NT2/D1 (cell line): Measurements from ENCODE around the gene FAF1.
"Not testable (repeated sequence)": the region's sequence is repeated elsewhere in the genome, so short reads cannot be mapped to it uniquely, and the experiment has no call there.

Experiments
- DNase-seq: peaks from one replicate; pipeline ENCODE4 v3.0.0-alpha.2; 2011; ENCODE audit warnings: low read depth, low spot score
- H3K27me3 ChIP-seq: 2 replicates; pipeline ENCODE4 v1.6.0; 2011; ENCODE audit warnings: mild to moderate bottlenecking; ENCODE audit not compliant: insufficient read length, insufficient read depth
- H3K36me3 ChIP-seq: 2 replicates; pipeline ENCODE4 v1.6.1; 2011; ENCODE audit warnings: mild to moderate bottlenecking, low read length, mixed read lengths; ENCODE audit not compliant: insufficient read depth, insufficient read length
- H3K4me1 ChIP-seq: 2 replicates; pipeline ENCODE4 v1.5.1; 2011; ENCODE audit not compliant: insufficient read depth, insufficient read length
- H3K4me3 ChIP-seq: 2 replicates; pipeline ENCODE4 v1.5.1; 2011; ENCODE audit warnings: low read depth; ENCODE audit not compliant: insufficient read length
- H3K9ac ChIP-seq: 2 replicates; pipeline ENCODE4 v1.6.0; 2011; ENCODE audit warnings: low read depth; ENCODE audit not compliant: insufficient read length
- H3K9me3 ChIP-seq: 2 replicates; pipeline ENCODE4 v1.5.1; 2011; ENCODE audit warnings: mild to moderate bottlenecking, low read length; ENCODE audit not compliant: insufficient read depth
- SUZ12 ChIP-seq: IDR thresholded peaks from 2 replicates; pipeline ENCODE4 v1.6.1; 2011; ENCODE audit not compliant: insufficient read length, insufficient read depth; ENCODE audit errors: extremely low read depth
- YY1 ChIP-seq: IDR thresholded peaks from 2 replicates; pipeline ENCODE4 v1.6.1; 2011; ENCODE audit not compliant: insufficient read length, insufficient read depth
- ZNF274 ChIP-seq: IDR thresholded peaks from 2 replicates; pipeline ENCODE4 v1.6.1; 2011; ENCODE audit warnings: mild to moderate bottlenecking, low read depth, low read length

The FAF1 gene

DNA sequence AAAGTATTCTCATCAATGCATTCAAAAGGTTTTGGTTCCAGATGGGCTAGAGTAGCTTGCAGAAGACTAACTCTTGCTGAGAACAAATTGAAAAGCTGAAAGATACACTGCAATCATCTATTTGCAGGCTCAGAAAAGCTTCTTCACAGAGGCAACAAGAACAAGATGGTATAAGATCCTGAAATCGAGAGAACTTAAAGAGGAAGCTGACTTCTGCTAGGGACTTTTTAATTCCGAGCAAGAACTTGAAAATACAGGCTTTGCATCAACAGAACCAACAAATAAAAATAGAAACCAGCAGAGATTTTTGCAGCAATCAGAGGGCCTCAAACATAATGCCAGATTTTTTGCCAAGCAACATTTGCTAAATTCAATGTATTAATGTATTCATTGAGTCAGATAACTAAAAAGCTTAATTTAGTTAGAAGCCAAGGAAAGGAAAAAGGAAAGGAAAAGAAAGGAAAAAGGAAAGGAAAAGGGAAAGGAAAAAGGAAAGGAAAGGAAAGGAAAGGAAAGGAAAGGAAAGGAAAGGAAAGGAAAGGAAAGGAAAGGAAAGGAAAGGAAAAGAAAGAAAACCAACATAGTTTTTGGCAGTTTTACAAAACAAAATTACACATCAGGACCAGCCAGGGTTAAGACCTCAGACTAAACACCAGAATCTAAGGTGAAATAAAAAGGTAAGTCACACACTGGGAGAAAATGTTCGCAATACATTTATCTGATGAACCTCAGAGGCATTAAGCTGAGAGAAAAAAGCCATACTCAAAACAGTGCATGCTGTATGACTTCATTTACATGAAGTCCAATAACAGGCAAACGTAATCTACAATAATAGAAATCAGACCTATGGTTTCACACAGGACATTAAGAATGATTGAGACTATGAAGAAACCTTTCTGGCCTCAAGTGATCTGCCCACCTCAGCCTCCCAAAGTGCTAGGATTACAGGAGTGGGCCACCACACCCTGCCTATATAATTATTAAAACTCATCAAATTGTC is 42.6 kb downstream of the FAF1 start:
- DNase-seq = no peak
- Histone ChIP-seq H3K4me1 (no peaks in the 10 kb centered on the region), H3K9me3 (no peaks in the 10 kb centered on the region), H3K9ac (no peak overlapping the region), H3K36me3 (no peaks in the 10 kb centered on the region), H3K27me3 (no peaks in the 10 kb centered on the region), H3K4me3 (no peak overlapping the region)
- TF ChIP-seq YY1 (no peak), ZNF274 (no peak), SUZ12 (no peak)

DNA sequence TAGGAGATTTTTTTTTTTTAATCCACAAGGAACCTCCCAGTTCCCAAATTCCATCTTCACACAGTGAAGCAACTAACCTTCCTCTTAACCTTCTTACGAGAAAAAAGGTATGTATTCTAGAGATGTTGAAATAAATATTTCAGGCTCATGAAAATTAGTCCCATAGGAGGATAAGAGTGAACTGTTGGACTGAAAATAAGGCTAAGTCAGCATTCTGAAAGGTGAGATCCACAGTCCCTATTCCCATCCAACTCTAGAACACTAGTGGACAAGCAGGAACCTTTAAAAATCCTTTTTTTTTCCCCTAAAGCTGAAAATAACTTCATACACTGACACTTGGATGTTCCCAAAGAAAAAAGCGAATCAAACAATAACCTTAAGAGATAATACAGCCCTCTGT is 44.4 kb downstream of the FAF1 start:
- Histone ChIP-seq H3K36me3 (no peaks in the 10 kb centered on the region), H3K9me3 (no peaks in the 10 kb centered on the region; the same call in 1 of the 2 replicates), H3K9ac (no peak overlapping the region), H3K4me1 (no peaks in the 10 kb centered on the region), H3K4me3 (no peak overlapping the region), H3K27me3 (no peaks in the 10 kb centered on the region)
- DNase-seq = no peak
- TF ChIP-seq ZNF274 = no peak
- TF ChIP-seq SUZ12 = no peak
- no peak for TF ChIP-seq YY1

DNA sequence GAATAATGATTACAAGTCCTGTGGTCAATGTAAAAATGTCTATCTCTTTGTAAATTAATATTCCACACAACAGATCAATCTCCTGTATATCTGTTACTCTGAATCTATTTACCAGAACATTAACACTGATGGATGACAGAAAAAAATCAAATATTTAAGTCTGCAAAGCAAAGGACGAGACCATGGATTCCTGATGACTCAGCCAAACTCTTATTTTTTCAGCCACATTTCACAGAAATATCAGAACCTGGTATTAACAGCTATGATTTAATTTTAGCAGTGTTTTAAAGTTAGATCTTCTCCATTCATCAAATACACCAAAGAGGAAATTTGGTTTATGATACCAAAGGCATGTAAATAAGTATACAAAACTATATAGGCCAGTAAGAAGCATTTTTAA is 46.1 kb downstream of the FAF1 start:
- no peaks in the 10 kb centered on the region for H3K4me1 ChIP-seq
- H3K9me3 ChIP-seq = no peaks in the 10 kb centered on the region; the same call in 1 of the 2 replicates
- no peaks in the 10 kb centered on the region for H3K36me3 ChIP-seq
- H3K27me3 ChIP-seq = no peaks in the 10 kb centered on the region
- TF ChIP-seq SUZ12 = no peak
- TF ChIP-seq YY1 = no peak
- no peak for TF ChIP-seq ZNF274
- H3K4me3 ChIP-seq = no peak overlapping the region
- no peak overlapping the region for H3K9ac ChIP-seq
- no peak for DNase-seq

DNA sequence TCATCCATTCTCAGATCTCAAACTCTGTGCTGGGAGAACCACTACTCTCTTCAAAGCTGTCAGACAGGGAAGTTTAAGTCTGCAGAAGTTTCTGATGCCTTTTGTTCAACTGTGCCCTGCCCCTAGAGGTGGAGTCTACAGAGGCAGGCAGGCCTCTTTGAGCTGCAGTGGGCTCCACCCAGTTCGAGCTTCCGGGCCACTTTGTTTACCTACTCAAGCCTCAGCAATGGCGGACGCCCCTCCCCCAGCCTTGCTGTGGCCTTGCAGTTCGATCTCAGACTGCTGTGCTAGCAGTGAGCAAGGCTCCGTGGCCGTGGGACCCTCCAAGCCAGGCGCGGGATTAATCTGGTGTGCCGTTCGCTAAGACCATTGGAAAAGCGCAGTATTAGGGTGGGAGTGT is 49.7 kb downstream of the FAF1 start:
- H3K9me3 ChIP-seq, H3K27me3 ChIP-seq, H3K36me3 ChIP-seq, H3K4me1 ChIP-seq, H3K9ac ChIP-seq, H3K4me3 ChIP-seq: not testable (repeated sequence)
- TF ChIP-seq YY1 = peak; percentile 22
- peak; percentile 38 for DNase-seq

DNA sequence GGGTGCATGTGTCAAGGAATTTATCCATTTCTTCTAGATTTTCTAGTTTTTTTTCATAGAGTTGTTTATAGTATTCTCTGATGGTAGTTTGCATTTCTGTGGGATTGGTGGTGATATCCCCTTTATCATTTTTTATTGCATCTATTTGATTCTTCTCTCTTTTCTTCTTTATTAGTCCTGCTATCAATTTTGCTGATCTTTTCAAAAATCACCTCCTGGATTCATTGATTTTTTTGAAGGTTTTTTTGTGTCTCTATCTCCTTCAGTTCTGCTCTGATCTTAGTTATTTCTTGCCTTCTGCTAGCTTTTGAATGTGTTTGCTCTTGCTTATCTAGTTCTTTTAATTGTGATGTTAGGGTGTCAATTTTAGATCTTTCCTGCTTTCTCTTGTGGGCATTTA is 52.5 kb downstream of the FAF1 start:
- H3K27me3 ChIP-seq, H3K4me1 ChIP-seq, H3K9ac ChIP-seq, H3K36me3 ChIP-seq, DNase-seq, H3K9me3 ChIP-seq, H3K4me3 ChIP-seq: not testable (repeated sequence)

DNA sequence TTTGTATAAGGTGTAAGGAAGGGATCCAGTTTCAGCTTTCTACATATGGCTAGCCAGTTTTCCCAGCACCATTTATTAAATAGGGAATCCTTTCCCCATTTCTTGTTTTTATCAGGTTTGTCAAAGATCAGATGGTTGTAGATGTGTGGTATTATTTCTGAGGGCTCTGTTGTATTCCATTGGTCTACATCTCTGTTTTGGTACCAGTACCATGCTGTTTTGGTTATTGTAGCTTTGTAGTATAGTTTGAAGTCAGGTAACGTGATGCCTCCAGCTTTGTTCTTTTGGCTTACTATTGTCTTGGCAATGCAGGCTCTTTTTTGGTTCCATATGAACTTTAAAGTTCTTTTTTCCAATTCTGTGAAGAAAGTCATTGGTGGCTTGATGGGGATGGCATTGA is 54.0 kb downstream of the FAF1 start:
- DNase-seq, H3K27me3 ChIP-seq, H3K4me1 ChIP-seq, H3K9ac ChIP-seq, H3K36me3 ChIP-seq, H3K9me3 ChIP-seq, H3K4me3 ChIP-seq: not testable (repeated sequence)

DNA sequence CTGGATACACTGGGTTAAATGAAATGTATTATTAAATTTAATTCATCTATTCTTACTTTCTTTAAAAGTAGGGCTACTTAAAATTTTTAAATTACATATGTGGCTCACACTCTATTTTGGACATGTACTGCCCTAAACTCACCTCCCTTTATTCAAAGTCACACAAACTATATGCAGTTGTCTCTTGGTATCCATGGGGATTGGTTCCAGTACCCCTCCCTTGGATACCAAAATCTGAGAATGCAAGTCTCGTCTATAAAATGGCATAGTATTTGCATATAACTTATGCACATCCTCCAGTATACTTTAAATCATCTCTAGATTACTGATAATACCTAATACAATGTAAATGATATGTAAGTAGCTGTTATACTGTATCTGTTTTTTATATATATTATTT is 57.6 kb downstream of the FAF1 start:
- Histone ChIP-seq H3K4me1 (no peaks in the 10 kb centered on the region), H3K9ac (no peak overlapping the region), H3K36me3 (no peaks in the 10 kb centered on the region), H3K9me3 (no peaks in the 10 kb centered on the region), H3K27me3 (no peaks in the 10 kb centered on the region), H3K4me3 (no peak overlapping the region)
- TF ChIP-seq ZNF274 (no peak), SUZ12 (no peak), YY1 (no peak)
- DNase-seq = no peak

DNA sequence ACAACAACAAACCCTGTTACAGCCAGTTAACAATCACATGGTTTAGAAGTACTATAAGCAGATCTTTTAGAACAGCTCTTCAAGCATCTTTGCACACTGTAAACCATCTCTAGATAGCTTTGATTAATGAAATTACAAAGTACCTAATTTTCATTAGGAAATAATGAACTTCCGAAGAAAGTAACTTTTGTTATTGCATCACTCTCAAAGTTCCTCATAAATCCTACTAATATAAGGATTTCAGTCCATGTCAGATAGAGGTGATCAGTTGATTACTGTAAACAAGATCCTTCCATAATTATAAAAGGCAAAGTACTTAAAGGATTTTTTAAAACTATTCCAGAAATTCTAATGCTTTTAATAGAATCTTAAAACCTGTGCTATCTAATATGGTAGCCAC is 58.2 kb downstream of the FAF1 start:
- Histone ChIP-seq H3K9ac (no peak overlapping the region), H3K4me3 (no peak overlapping the region), H3K27me3 (no peaks in the 10 kb centered on the region), H3K4me1 (no peaks in the 10 kb centered on the region), H3K36me3 (no peaks in the 10 kb centered on the region), H3K9me3 (no peaks in the 10 kb centered on the region)
- DNase-seq = no peak
- TF ChIP-seq SUZ12 = no peak
- no peak for TF ChIP-seq ZNF274
- no peak for TF ChIP-seq YY1
